ENCODE data around the gene SLC9A6. TPM values are rescaled to one million over a fixed set of nuclear protein-coding genes. Genes with fewer than 3 reads are reported as not detected.

The SLC9A6 gene
- total and polyA plus RNA-seq, 2 of the 13 experiments (the other 11 are each of a cell fraction or from before 2014, with no cell fraction given), result 3.9 to 8.0 TPM

DNA sequence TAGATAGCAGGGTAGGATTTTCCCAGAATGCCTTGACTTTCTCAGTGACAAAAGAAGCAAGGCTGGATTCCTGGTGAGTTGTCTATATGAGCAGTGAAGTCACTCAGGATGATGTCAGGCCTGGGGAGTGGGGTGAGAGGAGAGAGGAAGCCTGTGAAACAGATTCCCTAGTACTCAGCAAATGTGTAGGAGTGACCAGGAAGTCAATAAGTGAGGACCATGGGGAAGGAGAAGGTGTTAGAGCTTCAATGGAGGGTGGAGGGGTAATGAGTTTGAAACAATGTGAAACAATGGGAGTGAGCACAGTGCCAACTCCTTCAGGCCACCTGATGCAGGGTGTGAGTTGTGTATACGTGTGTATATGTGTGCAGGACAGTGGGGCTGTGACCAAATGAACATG, 2.4 kb upstream of the SLC9A6 start:
- intact Hi-C loops (cut with micrococcal nuclease; ENCODE audit: unreplicated experiment), result no loop called here
- no peak for FAIRE-seq
- no peak for TF ChIP-seq NR2F1 (CRISPR knock-in tag; IDR thresholded peaks at IDR 0.05)
- TF ChIP-seq HMG20A (CRISPR knock-in tag; IDR thresholded peaks at IDR 0.05; ENCODE audit: borderline replicate concordance), result no peak
- TF ChIP-seq, protein P1, sequence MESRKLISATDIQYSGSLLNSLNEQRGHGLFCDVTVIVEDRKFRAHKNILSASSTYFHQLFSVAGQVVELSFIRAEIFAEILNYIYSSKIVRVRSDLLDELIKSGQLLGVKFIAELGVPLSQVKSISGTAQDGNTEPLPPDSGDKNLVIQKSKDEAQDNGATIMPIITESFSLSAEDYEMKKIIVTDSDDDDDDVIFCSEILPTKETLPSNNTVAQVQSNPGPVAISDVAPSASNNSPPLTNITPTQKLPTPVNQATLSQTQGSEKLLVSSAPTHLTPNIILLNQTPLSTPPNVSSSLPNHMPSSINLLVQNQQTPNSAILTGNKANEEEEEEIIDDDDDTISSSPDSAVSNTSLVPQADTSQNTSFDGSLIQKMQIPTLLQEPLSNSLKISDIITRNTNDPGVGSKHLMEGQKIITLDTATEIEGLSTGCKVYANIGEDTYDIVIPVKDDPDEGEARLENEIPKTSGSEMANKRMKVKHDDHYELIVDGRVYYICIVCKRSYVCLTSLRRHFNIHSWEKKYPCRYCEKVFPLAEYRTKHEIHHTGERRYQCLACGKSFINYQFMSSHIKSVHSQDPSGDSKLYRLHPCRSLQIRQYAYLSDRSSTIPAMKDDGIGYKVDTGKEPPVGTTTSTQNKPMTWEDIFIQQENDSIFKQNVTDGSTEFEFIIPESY (CRISPR knock-in tag; IDR thresholded peaks at IDR 0.05), result no peak
- TF ChIP-seq MEIS2 (CRISPR knock-in tag; IDR thresholded peaks at IDR 0.05), result no peak
- TF ChIP-seq, protein P2, sequence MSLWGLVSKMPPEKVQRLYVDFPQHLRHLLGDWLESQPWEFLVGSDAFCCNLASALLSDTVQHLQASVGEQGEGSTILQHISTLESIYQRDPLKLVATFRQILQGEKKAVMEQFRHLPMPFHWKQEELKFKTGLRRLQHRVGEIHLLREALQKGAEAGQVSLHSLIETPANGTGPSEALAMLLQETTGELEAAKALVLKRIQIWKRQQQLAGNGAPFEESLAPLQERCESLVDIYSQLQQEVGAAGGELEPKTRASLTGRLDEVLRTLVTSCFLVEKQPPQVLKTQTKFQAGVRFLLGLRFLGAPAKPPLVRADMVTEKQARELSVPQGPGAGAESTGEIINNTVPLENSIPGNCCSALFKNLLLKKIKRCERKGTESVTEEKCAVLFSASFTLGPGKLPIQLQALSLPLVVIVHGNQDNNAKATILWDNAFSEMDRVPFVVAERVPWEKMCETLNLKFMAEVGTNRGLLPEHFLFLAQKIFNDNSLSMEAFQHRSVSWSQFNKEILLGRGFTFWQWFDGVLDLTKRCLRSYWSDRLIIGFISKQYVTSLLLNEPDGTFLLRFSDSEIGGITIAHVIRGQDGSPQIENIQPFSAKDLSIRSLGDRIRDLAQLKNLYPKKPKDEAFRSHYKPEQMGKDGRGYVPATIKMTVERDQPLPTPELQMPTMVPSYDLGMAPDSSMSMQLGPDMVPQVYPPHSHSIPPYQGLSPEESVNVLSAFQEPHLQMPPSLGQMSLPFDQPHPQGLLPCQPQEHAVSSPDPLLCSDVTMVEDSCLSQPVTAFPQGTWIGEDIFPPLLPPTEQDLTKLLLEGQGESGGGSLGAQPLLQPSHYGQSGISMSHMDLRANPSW (CRISPR knock-in tag; IDR thresholded peaks at IDR 0.05; ENCODE audit: borderline replicate concordance), result no peak
- no peak for TF ChIP-seq GLI4 (CRISPR knock-in tag; IDR thresholded peaks at IDR 0.05; ENCODE audit: borderline replicate concordance)
- no peak for TF ChIP-seq GZF1 (CRISPR knock-in tag; IDR thresholded peaks at IDR 0.05)
- TF ChIP-seq HDAC2 (CRISPR knock-in tag; IDR thresholded peaks at IDR 0.05), result no peak

More for the DNA sequence above, 2.4 kb upstream of the SLC9A6 start:
- H3K9ac ChIP-seq (ENCODE audit: insufficient read depth, low read depth, low read length), result no peak overlapping the region
- no TSS peak for BruUV-seq (replicated peaks)
- in situ Hi-C loops (cut with HindIII; ENCODE audit: extremely low pct_ligation_motif_present, low pct_unique_long_range_greater_than_20kb), result no loop called here
- ChIA-PET CTCF (ENCODE audit: low intra/inter-chr PET ratio, low total read pairs) (no interaction called here), POLR2A (no interaction called here)
- no peak overlapping the region for H3K4me3 ChIP-seq (replicated peaks in 1 of 3; ENCODE audit: insufficient read depth in 1 of 3, low read depth in 2 of 3, low read length in 3 of 3)
- no peaks in the 10 kb centered on the region for H3K9me3 ChIP-seq (ENCODE audit: low read length)
- DNase-seq (ENCODE audit: low spot score) (no peak), ATAC-seq (no peak)
- H2AFZ ChIP-seq (ENCODE audit: low read length), result no peak overlapping the region
- no peaks in the 10 kb centered on the region for H3K79me2 ChIP-seq (ENCODE audit: insufficient read depth, low read length)
- H3K27me3 ChIP-seq (ENCODE audit: control insufficient read depth in 1 of 2, insufficient read depth in 2 of 2, low read length in 2 of 2), result no peaks in the 10 kb centered on the region
- 21% methylated on average over 1 of the region's 1 CpG for WGBS (ENCODE audit: low lambda C conversion rate)
- no peaks in the 10 kb centered on the region for H3K36me3 ChIP-seq (replicated peaks in 1 of 2; ENCODE audit: control insufficient read depth in 1 of 2, insufficient read depth in 2 of 2, low read length in 2 of 2)
- no peaks in the 10 kb centered on the region; the same call in 1 of the 2 replicates for H3K4me1 ChIP-seq (ENCODE audit: insufficient read depth, low read length)
- no peak overlapping the region for H3K4me2 ChIP-seq (ENCODE audit: low read depth, low read length)
- H4K20me1 ChIP-seq (ENCODE audit: insufficient read depth, low read length), result no peaks in the 10 kb centered on the region
- no peak overlapping the region for H3K27ac ChIP-seq (ENCODE audit: extremely low read length, insufficient read depth, low read length)
